DOHH2 (cell line): ENCODE data around the gene LUZP1.

ENCODE experiments used
- H3F3A ChIP-seq: fragments of 200-600 bp; sonication (generic), shearing (Covaris generic); 2 replicates; pipeline ENCODE4 v1.6.0; 2016; ENCODE audit warnings: antibody characterized with exemption, mild to moderate bottlenecking; ENCODE audit not compliant: control insufficient read depth, insufficient read depth
- H3K27ac ChIP-seq: fragments of 200-600 bp; sonication (generic); 2 replicates; pipeline ENCODE4 v1.5.1; 2014; ENCODE audit warnings: low read depth, mild to moderate bottlenecking, low read length, moderate library complexity
- H3K27me3 ChIP-seq: fragments of 200-600 bp; sonication (generic); 2 replicates; pipeline ENCODE4 v1.6.1; 2014; ENCODE audit warnings: mild to moderate bottlenecking, low read length, mixed read lengths; ENCODE audit not compliant: control insufficient read depth
- H3K36me3 ChIP-seq: fragments of 200-600 bp; sonication (generic); 2 replicates; pipeline ENCODE4 v1.6.1; 2014; ENCODE audit warnings: mild to moderate bottlenecking, low read length, moderate library complexity, mixed read lengths; ENCODE audit not compliant: control insufficient read depth
- H3K4me1 ChIP-seq: fragments of 200-600 bp; sonication (generic); 2 replicates; pipeline ENCODE4 v1.6.1; 2014; ENCODE audit warnings: mild to moderate bottlenecking, low read length, mixed read lengths; ENCODE audit not compliant: control insufficient read depth
- H3K4me2 ChIP-seq: fragments of 200-600 bp; sonication (generic); 2 replicates; pipeline ENCODE4 v1.6.0; 2014; ENCODE audit warnings: mild to moderate bottlenecking, low read length, moderate library complexity
- H3K4me3 ChIP-seq: fragments of 200-600 bp; sonication (generic); 2 replicates; pipeline ENCODE4 v1.5.1; 2014; ENCODE audit warnings: mild to moderate bottlenecking, low read length, mixed read lengths
- H3K79me2 ChIP-seq: fragments of 200-600 bp; sonication (generic); 2 replicates; pipeline ENCODE4 v1.6.1; 2014; ENCODE audit warnings: mild to moderate bottlenecking, low read length, mixed read lengths; ENCODE audit not compliant: control insufficient read depth
- H3K9me2 ChIP-seq: fragments of 200-600 bp; sonication (generic); replicated peaks from 2 replicates; pipeline ENCODE4 v1.6.1; 2014; ENCODE audit warnings: mild to moderate bottlenecking, low read length, mixed read lengths; ENCODE audit not compliant: control insufficient read depth
- H3K9me3 ChIP-seq: fragments of 200-600 bp; sonication (generic); 2 replicates; pipeline ENCODE4 v1.6.1; 2014; ENCODE audit warnings: antibody characterized with exemption, low read length, mixed read lengths; ENCODE audit not compliant: control insufficient read depth, insufficient read depth
- H4K20me1 ChIP-seq: fragments of 200-600 bp; sonication (generic); 2 replicates; pipeline ENCODE4 v1.6.0; 2014; ENCODE audit warnings: low read depth, mild to moderate bottlenecking, antibody characterized with exemption, low read length, moderate library complexity; ENCODE audit not compliant: control insufficient read depth, insufficient read depth
- EZH2phosphoT487 ChIP-seq: fragments of 200-600 bp; sonication (generic); IDR thresholded peaks from 2 replicates; pipeline ENCODE4 v1.6.1; 2017; ENCODE audit warnings: borderline replicate concordance, mild to moderate bottlenecking, antibody characterized with exemption, low read length, moderate library complexity, mixed read lengths
- TF ChIP-seq, protein P1 (sequence below): fragments of 200-600 bp; sonication (generic); IDR thresholded peaks from one replicate; pipeline ENCODE4 v1.5.1; 2014; ENCODE audit warnings: antibody characterized with exemption, mild to moderate bottlenecking, low read depth, low read length; ENCODE audit not compliant: poor library complexity, severe bottlenecking

The LUZP1 gene

DNA sequence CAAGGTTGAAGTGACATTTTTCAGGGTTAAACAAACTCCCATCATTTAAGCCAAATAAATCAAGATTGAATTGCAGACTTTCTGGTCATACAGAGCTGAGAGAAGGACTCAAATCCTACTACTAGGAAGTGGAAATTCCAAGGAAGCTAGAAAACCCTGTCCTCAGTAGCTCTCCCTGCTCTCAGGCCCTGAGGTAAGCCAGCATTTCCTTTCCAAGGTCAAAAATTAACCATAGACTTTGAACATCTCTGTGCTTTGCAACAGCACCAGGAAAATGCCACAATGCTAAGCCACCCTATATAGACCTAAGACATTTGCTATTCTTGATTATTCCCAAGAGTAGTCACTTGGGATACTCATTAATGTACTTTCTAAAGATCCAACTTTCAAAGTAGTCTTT is 45.1 kb downstream of the LUZP1 start:
- Histone ChIP-seq H3K27ac (no peak overlapping the region), H3K9me3 (no peaks in the 10 kb centered on the region), H3K9me2 (no peaks in the 10 kb centered on the region), H3K27me3 (no peaks in the 10 kb centered on the region), H3K4me1 (peaks cover 10% of the 10 kb centered on the region), H3F3A (no peaks in the 10 kb centered on the region), H4K20me1 (peaks cover 7% of the 10 kb centered on the region; the same call in 1 of the 2 replicates), H3K36me3 (no peaks in the 10 kb centered on the region), H3K4me2 (no peak overlapping the region), H3K4me3 (no peak overlapping the region), H3K79me2 (peaks cover 52% of the 10 kb centered on the region)
- TF ChIP-seq, protein P1, sequence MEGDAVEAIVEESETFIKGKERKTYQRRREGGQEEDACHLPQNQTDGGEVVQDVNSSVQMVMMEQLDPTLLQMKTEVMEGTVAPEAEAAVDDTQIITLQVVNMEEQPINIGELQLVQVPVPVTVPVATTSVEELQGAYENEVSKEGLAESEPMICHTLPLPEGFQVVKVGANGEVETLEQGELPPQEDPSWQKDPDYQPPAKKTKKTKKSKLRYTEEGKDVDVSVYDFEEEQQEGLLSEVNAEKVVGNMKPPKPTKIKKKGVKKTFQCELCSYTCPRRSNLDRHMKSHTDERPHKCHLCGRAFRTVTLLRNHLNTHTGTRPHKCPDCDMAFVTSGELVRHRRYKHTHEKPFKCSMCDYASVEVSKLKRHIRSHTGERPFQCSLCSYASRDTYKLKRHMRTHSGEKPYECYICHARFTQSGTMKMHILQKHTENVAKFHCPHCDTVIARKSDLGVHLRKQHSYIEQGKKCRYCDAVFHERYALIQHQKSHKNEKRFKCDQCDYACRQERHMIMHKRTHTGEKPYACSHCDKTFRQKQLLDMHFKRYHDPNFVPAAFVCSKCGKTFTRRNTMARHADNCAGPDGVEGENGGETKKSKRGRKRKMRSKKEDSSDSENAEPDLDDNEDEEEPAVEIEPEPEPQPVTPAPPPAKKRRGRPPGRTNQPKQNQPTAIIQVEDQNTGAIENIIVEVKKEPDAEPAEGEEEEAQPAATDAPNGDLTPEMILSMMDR, result no peak
- no peak for TF ChIP-seq EZH2phosphoT487

DNA sequence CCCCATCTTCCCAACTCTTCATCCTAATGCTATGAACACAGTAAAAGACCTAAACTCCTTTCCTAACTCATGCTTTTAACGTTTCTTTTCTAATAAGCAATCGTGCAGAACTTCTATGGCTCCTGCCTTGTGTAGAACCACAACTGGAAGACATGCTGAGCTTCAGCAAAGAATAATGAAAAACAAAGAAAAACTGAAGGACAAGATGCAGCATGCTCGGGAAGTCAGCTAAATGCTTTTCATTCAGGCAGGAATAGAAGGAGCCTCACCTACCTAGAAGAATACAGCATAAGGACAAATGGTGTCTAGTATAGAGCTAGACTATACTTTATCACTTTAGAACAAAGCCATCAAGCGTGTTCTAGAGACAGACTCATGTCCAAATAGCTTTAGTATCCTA is 45.9 kb downstream of the LUZP1 start:
- Histone ChIP-seq H4K20me1 (peaks cover 7% of the 10 kb centered on the region; the same call in 1 of the 2 replicates), H3K9me3 (no peaks in the 10 kb centered on the region), H3K4me3 (no peak overlapping the region), H3F3A (no peaks in the 10 kb centered on the region), H3K36me3 (no peaks in the 10 kb centered on the region), H3K27ac (no peak overlapping the region), H3K27me3 (no peaks in the 10 kb centered on the region), H3K9me2 (no peaks in the 10 kb centered on the region), H3K4me1 (peaks cover 10% of the 10 kb centered on the region), H3K79me2 (peaks cover 55% of the 10 kb centered on the region), H3K4me2 (no peak overlapping the region)
- TF ChIP-seq, protein P1, result no peak
- TF ChIP-seq EZH2phosphoT487, result no peak

DNA sequence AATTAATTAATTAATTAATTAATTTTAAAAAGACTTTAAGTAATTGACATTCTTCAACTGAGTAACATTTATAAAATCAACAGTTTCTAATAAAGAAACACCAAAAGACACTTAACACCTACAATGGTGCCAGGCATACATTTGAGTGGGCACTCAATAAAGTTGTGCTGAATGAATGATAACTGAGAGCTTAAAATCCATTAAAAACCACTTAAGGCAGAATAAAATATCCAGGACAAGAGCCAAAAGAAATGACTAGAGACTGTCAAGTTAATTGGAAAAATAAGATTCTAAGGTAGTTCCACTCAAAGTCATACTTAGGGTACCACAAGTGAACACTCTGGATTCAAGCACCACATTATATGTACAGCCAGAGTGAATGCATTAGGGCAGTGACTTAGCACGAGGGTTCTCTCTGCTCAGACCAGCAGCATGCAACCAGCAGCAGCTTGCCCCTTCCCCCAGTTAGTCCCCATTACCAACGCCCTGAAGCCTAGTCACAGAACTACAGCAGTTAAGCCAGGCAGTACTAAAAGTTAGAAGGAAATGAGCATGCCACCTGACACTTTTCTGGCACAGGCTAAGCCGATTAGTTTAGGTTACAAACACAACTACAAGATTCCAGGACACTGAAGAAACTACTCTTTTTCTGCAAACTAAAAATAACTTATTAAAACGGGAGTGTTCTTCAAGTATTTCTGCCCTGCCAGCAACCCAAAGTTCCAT is 46.5 kb downstream of the LUZP1 start:
- no peaks in the 10 kb centered on the region for H3K9me2 ChIP-seq
- peaks cover 55% of the 10 kb centered on the region for H3K79me2 ChIP-seq
- no peak overlapping the region for H3K4me2 ChIP-seq
- no peaks in the 10 kb centered on the region for H3K9me3 ChIP-seq
- peaks cover 7% of the 10 kb centered on the region; the same call in 1 of the 2 replicates for H4K20me1 ChIP-seq
- H3K36me3 ChIP-seq, result no peaks in the 10 kb centered on the region
- H3K4me3 ChIP-seq, result no peak overlapping the region
- H3F3A ChIP-seq, result no peaks in the 10 kb centered on the region
- no peaks in the 10 kb centered on the region for H3K27me3 ChIP-seq
- TF ChIP-seq, protein P1, result no peak
- H3K27ac ChIP-seq, result no peak overlapping the region
- peaks cover 10% of the 10 kb centered on the region for H3K4me1 ChIP-seq
